IgD-negative memory B cell (primary cell): ENCODE measurements around the gene CSHL1. TPM values are rescaled to one million over a fixed set of nuclear protein-coding genes. Genes with fewer than 3 reads are reported as not detected.

Source experiments
- H3K27ac Mint-ChIP-seq, 3 donors: one replicate each; pipeline ENCODE4 v1.8.0; 2020 to 2022; ENCODE audit warnings: mild to moderate bottlenecking in 3 of 3, mixed read lengths in 3 of 3, moderate library complexity in 1 of 3
- H3K27me3 Mint-ChIP-seq: one replicate; pipeline ENCODE4 v1.8.0; 2021; ENCODE audit warnings: mixed read lengths
- H3K36me3 Mint-ChIP-seq: one replicate; pipeline ENCODE4 v1.8.0; 2020; ENCODE audit warnings: mild to moderate bottlenecking, mixed read lengths
- H3K4me1 Mint-ChIP-seq, 3 donors: one replicate each; pipeline ENCODE4 v1.8.0; 2020 to 2022; ENCODE audit warnings: mixed read lengths in 3 of 3, mild to moderate bottlenecking in 1 of 3
- H3K4me3 Mint-ChIP-seq, 4 donors: one replicate each; pipeline ENCODE4 v1.8.0; 2020 to 2022; ENCODE audit warnings: mild to moderate bottlenecking in 4 of 4, mixed read lengths in 4 of 4, moderate library complexity in 3 of 4
- H3K9me3 Mint-ChIP-seq, 3 donors: one replicate each; pipeline ENCODE4 v1.8.0; 2020 to 2021; ENCODE audit warnings: mixed read lengths in 3 of 3, mild to moderate bottlenecking in 1 of 3
- polyA plus RNA-seq: library from polyadenylated mRNA; unstranded; fragments of 300-500 nt; fragmentation: Illumina TruSeq; gene quantifications from one replicate; pipeline ENCODE4 v1.2.3, GENCODE V29; 2021

The CSHL1 gene
- polyA plus RNA-seq, 1 donor from 2014 or later, result not detected

- Mint-ChIP-seq H3K9me3 (no peaks in the 10 kb centered on the region), H3K36me3 (peaks cover 4% of the 10 kb centered on the region), H3K4me1 (peaks cover 6 to 16% (median 15%) of the 10 kb centered on the region in 3 donors), H3K27ac (peak overlapping the region; percentile 79 to 94 (median 91)), H3K4me3 (peak overlapping the region; percentile 16 to 89 (median 80)), H3K27me3 (no peaks in the 10 kb centered on the region)
Observed at GRCh38 chr17:63945784-63946439, 34.9 kb upstream of the CSHL1 start.

GRCh38 chr17:63944736-63945499 lies 33.9 kb upstream of the CSHL1 start:
- H3K9me3 Mint-ChIP-seq, result no peaks in the 10 kb centered on the region
- H3K27ac Mint-ChIP-seq, result peak overlapping the region; percentile 79 to 94 (median 91)
- H3K4me3 Mint-ChIP-seq, result peak overlapping the region; percentile 16 to 89 (median 76)
- peaks cover 4% of the 10 kb centered on the region for H3K36me3 Mint-ChIP-seq
- peaks cover 4 to 14% (median 13%) of the 10 kb centered on the region in 3 donors for H3K4me1 Mint-ChIP-seq
- no peaks in the 10 kb centered on the region for H3K27me3 Mint-ChIP-seq

- Mint-ChIP-seq H3K4me3 (no peak overlapping the region), H3K4me1 (peaks cover 4 to 24% (median 19%) of the 10 kb centered on the region in 3 donors), H3K9me3 (no peaks in the 10 kb centered on the region), H3K27me3 (no peaks in the 10 kb centered on the region), H3K27ac (peak overlapping the region in 1 of 3 donors; percentile 12), H3K36me3 (peaks cover 4% of the 10 kb centered on the region)
Observed at GRCh38 chr17:63943745-63944144, 32.7 kb upstream of the CSHL1 start.

- peaks cover 4% of the 10 kb centered on the region for H3K36me3 Mint-ChIP-seq
- H3K4me3 Mint-ChIP-seq, result no peak overlapping the region
- peak overlapping the region in 1 of 3 donors; percentile 15 for H3K27ac Mint-ChIP-seq
- no peaks in the 10 kb centered on the region for H3K27me3 Mint-ChIP-seq
- H3K4me1 Mint-ChIP-seq, result peaks cover 12 to 29% (median 26%) of the 10 kb centered on the region in 3 donors
- no peaks in the 10 kb centered on the region for H3K9me3 Mint-ChIP-seq
Observed at GRCh38 chr17:63942309-63942985, 31.4 kb upstream of the CSHL1 start.

- Mint-ChIP-seq H3K4me3 (no peak overlapping the region), H3K4me1 (peaks cover 15 to 29% (median 27%) of the 10 kb centered on the region in 3 donors), H3K36me3 (peaks cover 4% of the 10 kb centered on the region), H3K9me3 (no peaks in the 10 kb centered on the region), H3K27me3 (no peaks in the 10 kb centered on the region), H3K27ac (no peak overlapping the region)
Observed at GRCh38 chr17:63941751-63942150, 30.7 kb upstream of the CSHL1 start.

GRCh38 chr17:63941162-63941561 lies 30.1 kb upstream of the CSHL1 start:
- no peaks in the 10 kb centered on the region for H3K27me3 Mint-ChIP-seq
- H3K9me3 Mint-ChIP-seq, result peaks cover 0 to 2% (median 0%) of the 10 kb centered on the region in 3 donors
- peak overlapping the region in 1 of 3 donors; percentile 2 for H3K27ac Mint-ChIP-seq
- peaks cover 17 to 29% (median 25%) of the 10 kb centered on the region in 3 donors for H3K4me1 Mint-ChIP-seq
- peaks cover 4% of the 10 kb centered on the region for H3K36me3 Mint-ChIP-seq
- H3K4me3 Mint-ChIP-seq, result no peak overlapping the region

- H3K27me3 Mint-ChIP-seq, result no peaks in the 10 kb centered on the region
- peak overlapping the region in 1 of 4 donors; percentile 60 for H3K4me3 Mint-ChIP-seq
- peaks cover 4% of the 10 kb centered on the region for H3K36me3 Mint-ChIP-seq
- H3K9me3 Mint-ChIP-seq, result peaks cover 0 to 2% (median 0%) of the 10 kb centered on the region in 3 donors
- peaks cover 23 to 32% (median 29%) of the 10 kb centered on the region in 3 donors for H3K4me1 Mint-ChIP-seq
- H3K27ac Mint-ChIP-seq, result no peak overlapping the region
Observed at GRCh38 chr17:63940584-63940983, 29.5 kb upstream of the CSHL1 start.

GRCh38 chr17:63939884-63940283 lies 28.8 kb upstream of the CSHL1 start:
- peaks cover 4% of the 10 kb centered on the region for H3K36me3 Mint-ChIP-seq
- H3K27me3 Mint-ChIP-seq, result no peaks in the 10 kb centered on the region
- H3K27ac Mint-ChIP-seq, result peak overlapping the region in 1 of 3 donors; percentile 65
- H3K4me1 Mint-ChIP-seq, result peaks cover 27 to 30% (median 30%) of the 10 kb centered on the region in 3 donors
- H3K4me3 Mint-ChIP-seq, result no peak overlapping the region
- H3K9me3 Mint-ChIP-seq, result peaks cover 0 to 2% (median 0%) of the 10 kb centered on the region in 3 donors

- Mint-ChIP-seq H3K27ac (peak overlapping the region in 1 of 3 donors; percentile 65), H3K27me3 (no peaks in the 10 kb centered on the region), H3K9me3 (peaks cover 0 to 2% (median 0%) of the 10 kb centered on the region in 3 donors), H3K36me3 (peaks cover 4% of the 10 kb centered on the region), H3K4me3 (peak overlapping the region in 1 of 4 donors; percentile 65), H3K4me1 (peaks cover 27 to 31% (median 31%) of the 10 kb centered on the region in 3 donors)
Observed at GRCh38 chr17:63939401-63939800, 28.3 kb upstream of the CSHL1 start.

GRCh38 chr17:63937920-63938319 lies 26.9 kb upstream of the CSHL1 start:
- H3K27me3 Mint-ChIP-seq, result no peaks in the 10 kb centered on the region
- H3K27ac Mint-ChIP-seq, result peak overlapping the region in 1 of 3 donors; percentile 71
- peaks cover 37 to 39% (median 37%) of the 10 kb centered on the region in 3 donors for H3K4me1 Mint-ChIP-seq
- H3K36me3 Mint-ChIP-seq, result peaks cover 4% of the 10 kb centered on the region
- H3K9me3 Mint-ChIP-seq, result peaks cover 0 to 2% (median 0%) of the 10 kb centered on the region in 3 donors
- peak overlapping the region in 1 of 4 donors; percentile 23 for H3K4me3 Mint-ChIP-seq

GRCh38 chr17:63937319-63937718 lies 26.3 kb upstream of the CSHL1 start:
- Mint-ChIP-seq H3K27ac (peak overlapping the region in 1 of 3 donors; percentile 57), H3K9me3 (peaks cover 0 to 2% (median 0%) of the 10 kb centered on the region in 3 donors), H3K27me3 (no peaks in the 10 kb centered on the region), H3K4me3 (peak overlapping the region in 1 of 4 donors; percentile 49), H3K4me1 (peaks cover 42 to 43% (median 42%) of the 10 kb centered on the region in 3 donors), H3K36me3 (peaks cover 4% of the 10 kb centered on the region)

GRCh38 chr17:63934183-63935112 lies 23.4 kb upstream of the CSHL1 start:
- H3K9me3 Mint-ChIP-seq, result peaks cover 0 to 2% (median 0%) of the 10 kb centered on the region in 3 donors
- H3K36me3 Mint-ChIP-seq, result peaks cover 13% of the 10 kb centered on the region
- peak overlapping the region; percentile 62 to 90 (median 87) for H3K4me3 Mint-ChIP-seq
- peaks cover 42 to 43% (median 42%) of the 10 kb centered on the region in 3 donors for H3K4me1 Mint-ChIP-seq
- H3K27ac Mint-ChIP-seq, result peak overlapping the region in 2 of 3 donors; percentile 31 to 97
- H3K27me3 Mint-ChIP-seq, result no peaks in the 10 kb centered on the region

GRCh38 chr17:63933598-63933997 lies 22.5 kb upstream of the CSHL1 start:
- H3K4me1 Mint-ChIP-seq, result peaks cover 36 to 41% (median 40%) of the 10 kb centered on the region in 3 donors
- H3K27me3 Mint-ChIP-seq, result no peaks in the 10 kb centered on the region
- peak overlapping the region in 3 of 4 donors; percentile 8 to 99 (median 88) for H3K4me3 Mint-ChIP-seq
- peaks cover 0 to 2% (median 0%) of the 10 kb centered on the region in 3 donors for H3K9me3 Mint-ChIP-seq
- peaks cover 13% of the 10 kb centered on the region for H3K36me3 Mint-ChIP-seq
- peak overlapping the region in 2 of 3 donors; percentile 97 to 99 for H3K27ac Mint-ChIP-seq

GRCh38 chr17:63932721-63933120 lies 21.7 kb upstream of the CSHL1 start:
- peaks cover 34 to 39% (median 36%) of the 10 kb centered on the region in 3 donors for H3K4me1 Mint-ChIP-seq
- H3K36me3 Mint-ChIP-seq, result peaks cover 13% of the 10 kb centered on the region
- H3K27ac Mint-ChIP-seq, result peak overlapping the region; percentile 93 to 99 (median 97)
- no peaks in the 10 kb centered on the region for H3K27me3 Mint-ChIP-seq
- peaks cover 0 to 2% (median 0%) of the 10 kb centered on the region in 3 donors for H3K9me3 Mint-ChIP-seq
- peak overlapping the region; percentile 88 to 99 (median 98) for H3K4me3 Mint-ChIP-seq
